Measurements from ENCODE around the gene NAV2.
"Not testable (repeated sequence)": the region's sequence is repeated elsewhere in the genome, so short reads cannot be mapped to it uniquely, and the experiment has no call there.

DNA sequence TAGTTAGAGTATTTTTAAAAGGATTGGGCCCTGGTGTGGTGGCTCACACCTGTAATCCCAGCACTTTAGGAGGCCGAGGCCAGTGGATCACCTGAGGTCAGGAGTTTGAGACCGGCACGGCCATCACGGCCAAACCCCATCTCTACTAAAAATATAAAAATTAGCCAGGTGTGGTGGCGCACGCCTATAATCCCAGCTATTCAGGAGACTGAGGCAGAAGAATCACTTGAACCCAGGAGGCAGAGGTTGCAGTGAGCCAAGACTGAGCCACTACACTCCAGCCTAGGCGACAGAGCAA lies 415.8 kb downstream of the NAV2 start:
- TF ChIP-seq, protein P1, sequence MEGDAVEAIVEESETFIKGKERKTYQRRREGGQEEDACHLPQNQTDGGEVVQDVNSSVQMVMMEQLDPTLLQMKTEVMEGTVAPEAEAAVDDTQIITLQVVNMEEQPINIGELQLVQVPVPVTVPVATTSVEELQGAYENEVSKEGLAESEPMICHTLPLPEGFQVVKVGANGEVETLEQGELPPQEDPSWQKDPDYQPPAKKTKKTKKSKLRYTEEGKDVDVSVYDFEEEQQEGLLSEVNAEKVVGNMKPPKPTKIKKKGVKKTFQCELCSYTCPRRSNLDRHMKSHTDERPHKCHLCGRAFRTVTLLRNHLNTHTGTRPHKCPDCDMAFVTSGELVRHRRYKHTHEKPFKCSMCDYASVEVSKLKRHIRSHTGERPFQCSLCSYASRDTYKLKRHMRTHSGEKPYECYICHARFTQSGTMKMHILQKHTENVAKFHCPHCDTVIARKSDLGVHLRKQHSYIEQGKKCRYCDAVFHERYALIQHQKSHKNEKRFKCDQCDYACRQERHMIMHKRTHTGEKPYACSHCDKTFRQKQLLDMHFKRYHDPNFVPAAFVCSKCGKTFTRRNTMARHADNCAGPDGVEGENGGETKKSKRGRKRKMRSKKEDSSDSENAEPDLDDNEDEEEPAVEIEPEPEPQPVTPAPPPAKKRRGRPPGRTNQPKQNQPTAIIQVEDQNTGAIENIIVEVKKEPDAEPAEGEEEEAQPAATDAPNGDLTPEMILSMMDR (IDR thresholded peaks at IDR 0.05) = peak; percentile 59
- TF ChIP-seq, protein P2, sequence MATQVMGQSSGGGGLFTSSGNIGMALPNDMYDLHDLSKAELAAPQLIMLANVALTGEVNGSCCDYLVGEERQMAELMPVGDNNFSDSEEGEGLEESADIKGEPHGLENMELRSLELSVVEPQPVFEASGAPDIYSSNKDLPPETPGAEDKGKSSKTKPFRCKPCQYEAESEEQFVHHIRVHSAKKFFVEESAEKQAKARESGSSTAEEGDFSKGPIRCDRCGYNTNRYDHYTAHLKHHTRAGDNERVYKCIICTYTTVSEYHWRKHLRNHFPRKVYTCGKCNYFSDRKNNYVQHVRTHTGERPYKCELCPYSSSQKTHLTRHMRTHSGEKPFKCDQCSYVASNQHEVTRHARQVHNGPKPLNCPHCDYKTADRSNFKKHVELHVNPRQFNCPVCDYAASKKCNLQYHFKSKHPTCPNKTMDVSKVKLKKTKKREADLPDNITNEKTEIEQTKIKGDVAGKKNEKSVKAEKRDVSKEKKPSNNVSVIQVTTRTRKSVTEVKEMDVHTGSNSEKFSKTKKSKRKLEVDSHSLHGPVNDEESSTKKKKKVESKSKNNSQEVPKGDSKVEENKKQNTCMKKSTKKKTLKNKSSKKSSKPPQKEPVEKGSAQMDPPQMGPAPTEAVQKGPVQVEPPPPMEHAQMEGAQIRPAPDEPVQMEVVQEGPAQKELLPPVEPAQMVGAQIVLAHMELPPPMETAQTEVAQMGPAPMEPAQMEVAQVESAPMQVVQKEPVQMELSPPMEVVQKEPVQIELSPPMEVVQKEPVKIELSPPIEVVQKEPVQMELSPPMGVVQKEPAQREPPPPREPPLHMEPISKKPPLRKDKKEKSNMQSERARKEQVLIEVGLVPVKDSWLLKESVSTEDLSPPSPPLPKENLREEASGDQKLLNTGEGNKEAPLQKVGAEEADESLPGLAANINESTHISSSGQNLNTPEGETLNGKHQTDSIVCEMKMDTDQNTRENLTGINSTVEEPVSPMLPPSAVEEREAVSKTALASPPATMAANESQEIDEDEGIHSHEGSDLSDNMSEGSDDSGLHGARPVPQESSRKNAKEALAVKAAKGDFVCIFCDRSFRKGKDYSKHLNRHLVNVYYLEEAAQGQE (IDR thresholded peaks at IDR 0.05; ENCODE audit: insufficient read depth in 1 of 2, low read depth in 2 of 2, low read length in 1 of 2) = not testable (repeated sequence)
- TF ChIP-seq POLR2AphosphoS5, TCF7L2 (IDR thresholded peaks at IDR 0.05; ENCODE audit: low read depth, low read length): not testable (repeated sequence)
